Measurements from ENCODE around the gene RAB4A. TPM values are rescaled to one million over a fixed set of nuclear protein-coding genes. Genes with fewer than 3 reads are reported as not detected.

Gene RAB4A
- total and polyA plus RNA-seq, 9 of the 15 experiments (the other 6 are each of a cell fraction or from before 2014, with no cell fraction given), result 8.3 to 61.0 (median 26.7) TPM

- Histone ChIP-seq H4K20me1 (replicated peaks; ENCODE audit: control insufficient read depth, insufficient read depth, low read length) (no peaks in the 10 kb centered on the region), H3K4me3 (no peak overlapping the region), H3K79me2 (ENCODE audit: control insufficient read depth, insufficient read depth, low read length) (no peaks in the 10 kb centered on the region), H3K9me1 (ENCODE audit: control insufficient read depth, insufficient read depth, low read length) (no peaks in the 10 kb centered on the region), H3K4me2 (ENCODE audit: insufficient read depth, low read length) (no peak overlapping the region), H3K4me1 (replicated peaks in 1 of 2; ENCODE audit: control insufficient read depth in 2 of 2, insufficient read depth in 2 of 2, low read length in 2 of 2) (no peaks in the 10 kb centered on the region), H3K27ac (ENCODE audit: extremely low read depth, low read depth, low read length) (no peak overlapping the region), H3K36me3 (ENCODE audit: control insufficient read depth, insufficient read depth, low read length) (peaks cover 45% of the 10 kb centered on the region), H3K9me3 (replicated peaks; ENCODE audit: control insufficient read depth, insufficient read depth, low read depth, low read length) (no peaks in the 10 kb centered on the region), H3K27me3 (ENCODE audit: control insufficient read depth in 2 of 2, insufficient read depth in 2 of 2, low read length in 2 of 2) (no peaks in the 10 kb centered on the region), H2AFZ (ENCODE audit: low read depth, low read length) (no peak overlapping the region), H3K9ac (ENCODE audit: insufficient read depth in 1 of 2, low read depth in 2 of 2, low read length in 2 of 2) (no peak overlapping the region)
- TF ChIP-seq EHMT2 (IDR thresholded peaks at IDR 0.05) (no peak), SOX6 (IDR thresholded peaks at IDR 0.05) (peak; percentile 67; the same call in 1 of the 2 replicates), POU5F1 (IDR thresholded peaks at IDR 0.05; ENCODE audit: borderline replicate concordance, low read depth, low read length, partially characterized antibody) (no peak), ZNF518B (CRISPR knock-in tag; IDR thresholded peaks at IDR 0.05) (no peak), ID3 (CRISPR knock-in tag; IDR thresholded peaks at IDR 0.05) (no peak), ID3 (tag; IDR thresholded peaks at IDR 0.05) (0 out of 2 replicates have a peak, but pooled peaks have one; percentile 30), KLF10 (CRISPR knock-in tag; IDR thresholded peaks at IDR 0.05) (no peak), FUS (optimal IDR thresholded peaks at IDR 0.05; ENCODE audit: low read depth, low read length) (no peak), TCF3 (CRISPR knock-in tag; IDR thresholded peaks at IDR 0.05) (peak; percentile 38; the same call in 1 of the 2 replicates), GABPB2 (CRISPR knock-in tag; conservative IDR thresholded peaks at IDR 0.05) (no peak), HDAC1 (IDR thresholded peaks at IDR 0.05) (no peak), HDAC6 (IDR thresholded peaks at IDR 0.05; ENCODE audit: low read depth, low read length) (no peak), CEBPG (CRISPR knock-in tag; IDR thresholded peaks at IDR 0.05) (no peak), CEBPG (tag; conservative IDR thresholded peaks at IDR 0.05 in 1 of 2, IDR thresholded peaks at IDR 0.05 in 1 of 2) (no peak), ARNT (IDR thresholded peaks at IDR 0.05) (no peak), ZNF780A (CRISPR knock-in tag; IDR thresholded peaks at IDR 0.05) (no peak), WHSC1 (IDR thresholded peaks at IDR 0.05; ENCODE audit: low read length) (no peak), MEIS2 (IDR thresholded peaks at IDR 0.05; ENCODE audit: partially characterized antibody) (peak; percentile 7)
- TF ChIP-seq, protein P1, sequence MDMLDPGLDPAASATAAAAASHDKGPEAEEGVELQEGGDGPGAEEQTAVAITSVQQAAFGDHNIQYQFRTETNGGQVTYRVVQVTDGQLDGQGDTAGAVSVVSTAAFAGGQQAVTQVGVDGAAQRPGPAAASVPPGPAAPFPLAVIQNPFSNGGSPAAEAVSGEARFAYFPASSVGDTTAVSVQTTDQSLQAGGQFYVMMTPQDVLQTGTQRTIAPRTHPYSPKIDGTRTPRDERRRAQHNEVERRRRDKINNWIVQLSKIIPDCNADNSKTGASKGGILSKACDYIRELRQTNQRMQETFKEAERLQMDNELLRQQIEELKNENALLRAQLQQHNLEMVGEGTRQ (CRISPR knock-in tag; IDR thresholded peaks at IDR 0.05), result no peak
- peak; percentile 54 for FAIRE-seq
- 30% methylated on average over 2 of the region's 2 CpGs for WGBS (ENCODE audit: insufficient coverage, low coverage, missing lambda C conversion rate)
- no TSS peak for BruUV-seq (replicated peaks)
- ATAC-seq, result no peak
- DNase-seq (ENCODE audit: extremely low read depth in 1 of 4, low spot score in 3 of 4), result no peak
- ChIA-PET POLR2A (interaction anchor here (0.6 kb wide), 1 partner anchor 20 kb away, joined by 3 read pairs; no protein-coding TSS in a partner anchor), CTCF (ENCODE audit: low intra/inter-chr PET ratio) (no interaction called here)
- in situ Hi-C loops (cut with MboI), result no loop called here
- intact Hi-C loops (cut with micrococcal nuclease), result no loop called here
These were observed 34.5 kb downstream of the RAB4A start for GRCh38 chr1:229305392-229305791.
